ENCODE results near the gene TIPRL.
"Not testable (repeated sequence)": the region's sequence is repeated elsewhere in the genome, so short reads cannot be mapped to it uniquely, and the experiment has no call there.

TIPRL gene

DNA sequence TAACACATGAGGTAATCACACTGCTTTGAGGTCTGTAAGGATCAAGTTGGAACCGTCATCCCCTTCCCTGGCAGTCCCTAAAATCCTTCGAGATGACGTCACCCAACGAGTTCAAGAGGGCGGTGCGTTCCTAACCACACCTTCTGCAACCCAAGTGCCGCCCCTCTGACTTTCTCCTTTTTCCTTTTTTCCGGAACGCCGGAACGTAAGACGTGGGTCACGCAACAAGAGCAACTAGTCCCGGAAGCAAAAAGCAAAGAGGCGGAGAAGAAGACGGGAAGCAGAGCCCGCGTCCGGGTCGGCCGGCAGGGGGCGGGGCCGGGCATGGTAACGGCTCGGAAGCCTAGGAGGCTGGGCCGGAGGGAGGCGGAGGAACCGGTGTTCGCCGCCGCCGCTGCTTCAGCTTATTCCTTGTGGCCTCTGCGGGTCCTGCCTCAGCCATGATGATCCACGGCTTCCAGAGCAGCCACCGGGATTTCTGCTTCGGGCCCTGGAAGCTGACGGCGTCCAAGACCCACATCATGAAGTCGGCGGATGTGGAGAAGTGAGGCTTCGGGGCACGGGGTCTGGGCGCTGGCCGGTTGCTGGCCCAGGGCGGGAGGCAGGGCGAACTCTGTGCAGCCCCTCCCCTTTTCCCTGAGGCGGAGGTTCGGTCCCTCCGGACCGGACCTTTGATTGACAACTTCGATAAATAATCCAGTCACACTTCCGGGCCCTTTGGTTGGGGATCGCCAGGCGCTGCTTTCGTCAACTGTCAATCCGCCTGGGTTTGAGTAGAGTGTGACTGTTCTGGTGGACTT is at the start of gene TIPRL:
Gene TIPRL, plus strand, starts transcription at position 325 of the 800 bp plus-strand sequence. Its CDS starts 116 bp downstream, at position 441.
- DNase-seq (ENCODE audit: low read depth in 3 of 3): peak; percentile 89 to 90 (median 89)

GRCh38 chr1:168129933-168130332 is 48.8 kb upstream of the TIPRL start:
- DNase-seq (ENCODE audit: low read depth in 3 of 3): no peak

- no peak for DNase-seq (ENCODE audit: low read depth in 3 of 3)
Measured at GRCh38 chr1:168134132-168134531, 44.6 kb upstream of the TIPRL start.

DNA sequence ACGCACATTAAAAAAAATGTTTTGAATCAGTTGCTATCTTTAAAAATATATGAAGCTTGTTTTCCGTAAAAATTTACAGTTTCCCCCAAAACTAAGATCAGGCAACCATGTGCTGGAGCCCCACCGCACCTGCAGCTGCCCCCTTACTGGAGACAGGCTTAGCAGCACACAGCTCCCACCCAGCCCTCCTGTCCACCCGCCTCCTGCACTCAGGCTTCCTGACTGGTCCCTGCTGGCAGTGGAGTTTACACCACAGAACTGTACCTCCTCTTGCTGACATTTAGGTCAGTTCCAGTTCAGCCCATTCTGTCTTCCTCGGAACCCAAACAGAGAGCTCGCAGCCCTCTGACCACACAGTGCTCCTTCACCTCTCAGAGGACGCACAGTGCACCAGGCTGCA is 44.1 kb upstream of the TIPRL start:
- DNase-seq (ENCODE audit: low read depth in 3 of 3): no peak

DNA sequence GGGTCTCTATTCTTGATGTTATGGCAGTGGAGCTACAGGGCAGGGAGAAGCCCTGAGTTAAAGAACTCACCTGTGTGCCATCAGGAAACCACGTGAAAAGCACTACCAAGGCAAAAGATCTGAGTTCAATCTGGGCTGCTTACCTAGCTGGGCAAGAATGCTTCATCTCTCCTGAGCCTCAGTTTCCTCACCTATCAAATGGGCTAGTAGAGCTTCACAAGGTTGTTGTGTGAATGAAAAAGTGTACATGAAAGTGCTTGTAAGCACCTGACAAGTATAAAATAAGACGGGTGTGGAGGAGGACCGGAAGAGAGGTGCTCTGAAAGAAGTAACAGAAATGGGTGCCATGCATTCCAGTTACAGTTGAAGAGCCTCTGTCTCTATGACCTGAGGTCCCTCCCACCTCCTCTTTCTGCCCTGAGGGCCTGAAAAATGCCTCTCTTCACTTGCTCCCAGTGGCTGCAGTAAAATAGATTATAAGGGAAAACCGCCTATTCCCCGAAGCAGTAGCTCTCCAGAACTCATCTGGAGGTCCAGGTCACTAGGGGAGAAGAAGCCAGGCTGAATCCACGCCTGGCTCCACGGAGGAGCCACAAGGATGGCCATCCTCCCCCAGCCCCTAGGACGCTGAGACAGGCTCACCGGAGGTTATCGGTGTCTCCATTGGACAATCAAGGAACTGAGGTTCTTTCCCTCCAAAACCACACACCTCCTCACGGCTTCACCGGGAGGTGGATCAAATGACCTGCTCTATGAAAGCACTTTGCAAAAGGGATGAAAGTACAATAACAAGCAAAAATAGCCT is 43.4 kb upstream of the TIPRL start:
- DNase-seq (ENCODE audit: low read depth in 3 of 3): no peak

GRCh38 chr1:168135921-168136708 is 42.6 kb upstream of the TIPRL start:
- DNase-seq (ENCODE audit: low read depth in 3 of 3): no peak

DNA sequence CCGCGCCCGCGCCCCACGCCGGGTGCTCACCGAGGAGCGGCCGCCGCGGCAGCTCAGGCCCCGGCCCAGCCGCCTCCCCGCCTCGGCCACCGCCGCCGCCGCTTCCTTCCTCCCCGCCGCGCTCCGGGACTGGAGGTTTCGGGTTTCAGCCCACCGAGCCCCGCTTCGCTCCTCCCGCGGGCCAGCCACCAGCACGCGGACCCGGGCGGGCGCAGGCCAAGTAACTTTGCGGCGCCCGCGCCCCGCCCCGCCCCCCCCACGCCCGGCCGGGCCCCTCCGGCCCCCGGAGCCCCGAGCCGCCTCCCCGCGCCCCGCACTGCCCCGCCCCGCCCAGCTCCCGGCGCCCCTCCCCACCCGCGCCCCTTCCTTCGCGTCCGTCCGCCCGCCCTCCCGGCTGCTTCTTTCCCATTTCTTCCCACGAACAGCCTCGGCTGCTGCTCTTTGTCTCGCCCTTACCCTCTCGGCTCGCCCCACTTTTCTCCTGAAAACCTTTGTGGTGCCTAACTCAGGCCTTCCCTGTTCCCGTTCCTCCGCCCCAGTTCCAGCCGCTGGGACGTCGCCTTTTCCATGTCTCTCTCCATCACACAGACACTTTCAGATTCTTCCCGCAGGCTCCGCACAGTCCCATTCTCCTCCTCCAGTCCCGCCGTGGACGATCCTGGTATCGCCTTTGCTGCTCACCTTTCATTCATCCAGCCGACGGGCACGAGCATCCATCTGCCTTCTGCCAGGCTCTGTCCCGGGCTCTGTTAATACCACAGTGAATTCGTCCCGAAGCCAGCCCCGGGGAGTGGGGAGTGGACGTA is 41.9 kb upstream of the TIPRL start, which contains the start of gene GPR161:
Gene GPR161, minus strand, starts transcription at position 222 of the 806 bp plus-strand sequence. CDS start 32,080 bp downstream, outside the sequence.
- DNase-seq (ENCODE audit: low read depth in 3 of 3): no peak

DNA sequence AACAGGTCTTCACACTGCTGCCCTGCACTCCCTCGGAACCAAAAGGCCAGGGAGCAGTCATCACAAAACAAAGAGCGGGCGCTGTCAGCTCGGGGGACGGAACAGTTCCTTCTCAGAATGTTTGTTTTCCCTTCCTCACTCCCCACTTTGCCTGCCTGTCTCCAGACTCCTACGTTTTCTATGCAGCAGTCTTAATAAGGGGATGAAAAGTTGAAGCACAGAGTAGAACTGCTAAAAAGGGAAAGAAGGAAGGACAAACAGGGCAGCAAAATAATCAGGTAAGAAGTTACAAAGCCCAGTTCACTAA is 41.3 kb upstream of the TIPRL start:
- no peak for DNase-seq (ENCODE audit: low read depth in 3 of 3)

DNA sequence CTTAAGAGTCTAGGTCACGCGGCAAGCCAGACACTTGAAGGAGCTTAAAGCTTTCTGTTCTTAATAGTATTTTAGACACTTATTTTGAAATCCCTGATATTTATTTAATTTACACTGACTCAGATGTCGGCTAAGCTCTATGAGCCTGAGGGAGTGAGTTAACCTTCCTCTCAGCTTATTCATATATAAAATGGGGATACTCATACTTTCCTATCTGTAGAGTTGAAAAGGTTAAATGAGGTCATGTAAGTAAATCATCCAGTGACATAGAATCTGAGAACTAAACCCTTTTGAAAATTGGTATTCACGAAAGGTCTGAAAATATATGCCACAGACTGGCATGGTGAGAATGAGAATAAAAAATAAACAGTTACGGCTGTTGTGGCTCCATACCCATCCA is 40.6 kb upstream of the TIPRL start:
- DNase-seq (ENCODE audit: low read depth in 3 of 3): no peak

GRCh38 chr1:168139070-168139469 is 39.7 kb upstream of the TIPRL start:
- DNase-seq (ENCODE audit: low read depth in 3 of 3): no peak

- no peak for DNase-seq (ENCODE audit: low read depth in 3 of 3)
Measured at GRCh38 chr1:168141871-168142385, 36.8 kb upstream of the TIPRL start.

- DNase-seq (ENCODE audit: low read depth in 3 of 3): peak; percentile 73 to 78 (median 77)
Measured at GRCh38 chr1:168145184-168146159, 33.3 kb upstream of the TIPRL start.

- DNase-seq (ENCODE audit: low read depth in 3 of 3): no peak
Measured at GRCh38 chr1:168146160-168146539, 32.6 kb upstream of the TIPRL start.

DNA sequence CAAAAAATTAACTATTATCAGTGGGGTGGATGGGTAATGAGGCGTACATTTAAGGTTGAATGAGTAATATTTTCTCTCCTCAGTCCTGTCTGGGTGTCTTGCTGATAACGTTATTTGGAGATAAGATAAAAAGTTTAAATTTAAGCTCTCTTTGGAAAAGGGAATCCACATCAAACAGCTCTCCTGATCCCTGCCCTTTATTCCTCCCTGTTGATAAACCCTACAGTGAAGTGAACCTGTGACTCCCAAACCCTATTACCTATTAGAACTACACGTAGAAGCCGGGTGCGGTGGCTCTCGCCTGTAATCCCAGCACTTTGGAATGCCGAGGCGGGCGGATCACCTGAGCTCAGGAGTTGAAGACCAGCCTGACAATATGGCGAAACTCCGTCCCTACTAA is 32.1 kb upstream of the TIPRL start:
- DNase-seq (ENCODE audit: low read depth in 3 of 3): no peak

- DNase-seq (ENCODE audit: low read depth in 3 of 3): no peak
Measured at GRCh38 chr1:168148916-168149315, 29.8 kb upstream of the TIPRL start.

- no peak for DNase-seq (ENCODE audit: low read depth in 3 of 3)
Measured at GRCh38 chr1:168150283-168150682, 28.5 kb upstream of the TIPRL start.

GRCh38 chr1:168151935-168152334 is 26.8 kb upstream of the TIPRL start:
- no peak for DNase-seq (ENCODE audit: low read depth in 3 of 3)

DNA sequence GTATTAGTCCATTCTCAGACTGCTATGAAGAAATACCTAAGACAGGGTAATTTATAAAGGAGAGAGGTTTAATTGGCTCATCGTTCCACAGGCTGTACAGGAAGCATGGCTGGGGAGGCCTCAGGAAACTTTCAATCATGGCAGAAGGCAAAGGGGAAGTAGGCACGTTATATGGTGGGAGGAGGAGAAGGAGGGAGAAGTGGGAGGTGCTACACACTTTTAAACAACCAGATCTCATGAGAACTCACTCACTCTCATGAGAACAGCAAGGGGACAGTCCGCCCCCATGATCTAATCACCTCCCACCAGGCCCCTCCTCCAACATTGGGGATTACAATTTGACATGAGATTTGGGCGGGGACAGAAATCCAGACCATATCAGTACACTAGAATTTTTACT is 24.1 kb upstream of the TIPRL start:
- DNase-seq (ENCODE audit: low read depth in 3 of 3): not testable (repeated sequence)

DNA sequence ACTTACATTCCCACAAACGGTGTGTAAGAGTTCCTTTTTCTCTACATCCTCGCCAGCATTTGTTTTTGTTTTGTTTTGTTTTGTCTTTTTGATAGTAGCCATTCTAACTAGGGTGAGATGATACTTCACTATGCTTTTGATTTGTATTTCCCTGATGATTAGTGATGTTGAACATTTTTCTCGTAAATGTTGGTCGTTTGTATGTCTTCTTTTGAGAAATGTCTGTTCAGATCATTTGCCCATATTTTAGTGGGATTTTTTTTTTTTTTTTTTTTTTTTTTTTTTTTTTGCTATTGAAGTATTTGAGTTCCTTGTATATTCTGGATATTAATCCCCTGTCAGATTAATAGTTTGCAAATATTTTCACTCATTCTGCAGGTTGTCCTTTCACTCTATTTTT is 22.9 kb upstream of the TIPRL start:
- no peak for DNase-seq (ENCODE audit: low read depth in 3 of 3)

GRCh38 chr1:168157638-168158037 is 21.1 kb upstream of the TIPRL start:
- DNase-seq (ENCODE audit: low read depth in 3 of 3): no peak

All from stimulated activated CD4-positive, alpha-beta T cell treated with anti-CD3 and anti-CD28 coated beads, TNF-alpha, amount 100 ng/mL, for 4 hours (primary cell).